Psoas muscle (tissue), 8 donors: ENCODE measurements around the gene GNAS-AS1. TPM values are rescaled to one million over a fixed set of nuclear protein-coding genes. Genes with fewer than 3 reads are reported as not detected.
A peak's percentile ranks its signal among the peaks of the same experiment; 100 is the strongest.

ENCODE experiments used
- ATAC-seq, 4 donors: fragments of 200-7000 bp; cut with Tn5 transposase; one replicate each; pipeline ENCODE4 v1.9.1; 2020; ENCODE audit warnings: moderate library complexity in 3 of 4, mild to moderate bottlenecking in 2 of 4
- DNase-seq, 2 donors: peaks; one replicate each; pipeline ENCODE4 v3.0.0-alpha.2; 2020
- H3K27ac ChIP-seq: fragments of 200-600 bp; one replicate; pipeline ENCODE4 v1.8.0; 2022
- H3K27me3 ChIP-seq, 3 donors: fragments of 200-600 bp in 1 of 3; one replicate each; pipeline versions ENCODE4 v1.6.1 to v1.8.0; 2013 to 2022; ENCODE audit warnings: low read length in 2 of 3, mild to moderate bottlenecking in 2 of 3, moderate library complexity in 1 of 3; ENCODE audit not compliant: insufficient read depth in 3 of 3
- H3K36me3 ChIP-seq, 2 donors: fragments of 200-600 bp in 1 of 2; one replicate each; pipeline versions ENCODE4 v1.6.1 to v1.8.0; 2013 to 2022; ENCODE audit warnings: low read depth in 1 of 2, mild to moderate bottlenecking in 1 of 2, moderate library complexity in 1 of 2; ENCODE audit not compliant: insufficient read depth in 1 of 2
- H3K4me1 ChIP-seq: fragments of 200-600 bp; one replicate; pipeline ENCODE4 v1.8.0; 2022
- H3K4me3 ChIP-seq: fragments of 200-600 bp; one replicate; pipeline ENCODE4 v1.8.0; 2022; ENCODE audit warnings: mild to moderate bottlenecking
- H3K9me3 ChIP-seq: fragments of 200-600 bp; one replicate; pipeline ENCODE4 v1.8.0; 2022
- WGBS, 3 donors: extraction: QIAGEN DNeasy Blood & Tissue Kit; methylation state at CpG; one replicate each; pipeline versions ENCODE4 v1.1.6 to v1.1.7; 2013; 5-methylcytosine and 5-hydroxymethylcytosine counted together
- intact Hi-C, 2 donors: fragments of 100-400 bp; cut with DNase I; formaldehyde crosslinking; loops; one replicate each; pipeline versions ENCODE4 v1.11.0 to v1.14.2; 2022
- polyA plus RNA-seq, 3 donors: library from polyadenylated mRNA; stranded (reverse); fragments of 200-250 nt; gene quantifications; one replicate each; pipeline ENCODE4 v1.2.3, GENCODE V29; 2013
- total RNA-seq, 4 donors: library from RNA; stranded (reverse); fragmentation: NEBNext Ultra II Directional in 2 of 4; extraction: Animal tissue kit (Norgen Biotek cat#: 25700) in 2 of 4; gene quantifications; one replicate each; pipeline versions ENCODE4 v1.2.1 to v1.2.4, GENCODE V29; 2021 to 2023
- TF ChIP-seq, protein P1 (sequence below): fragments of 200-600 bp; IDR thresholded peaks from one replicate; pipeline ENCODE4 v1.8.0; 2022; ENCODE audit warnings: antibody characterized with exemption
- donor health status: healthy with polysubstance abuse.
- donor health status: DM: no; HTN: no; CAD: no; lungs with moderate emphysema.
- donor health status: Bipolar disorder and iron deficiency.
- donor health status: healthy.
- donor health status: DM: yes; HTN: yes; CAD: no.
- donor health status: DM: no; HTN: no; CAD: no.
- donor health status: DM: no; HTN: no; CAD: no.
- donor health status: DM: yes; HTN: yes; CAD: no.

Gene GNAS-AS1
- total and polyA plus RNA-seq, 7 donors = 0.03 to 1.0 (median 0.40) TPM; not detected in 1

DNA sequence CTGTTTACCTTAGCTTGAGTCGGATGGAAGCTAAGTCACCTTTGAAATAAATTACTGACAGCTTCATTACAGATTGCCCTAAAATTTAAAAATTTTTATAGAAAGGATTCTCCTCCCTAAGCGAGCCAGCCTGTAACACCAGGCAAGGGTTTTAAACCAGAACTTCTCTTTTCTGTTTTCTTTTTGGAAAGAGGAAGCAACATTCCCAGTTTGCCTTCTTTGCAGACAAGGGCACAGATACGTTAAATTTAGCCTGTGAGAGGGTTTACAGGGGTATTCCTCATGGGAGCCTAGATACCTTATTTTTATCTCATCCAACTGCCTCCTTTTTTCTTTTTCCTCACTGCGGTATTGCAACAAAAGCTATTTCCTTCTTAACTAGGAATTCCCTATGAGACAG lies 46.8 kb upstream of the GNAS-AS1 start:
- Histone ChIP-seq H3K9me3 (no peaks in the 10 kb centered on the region), H3K36me3 (peaks cover 0 to 40% of the 10 kb centered on the region in 2 donors), H3K4me3 (peak overlapping the region; percentile 31), H3K27ac (peak overlapping the region; percentile 42), H3K27me3 (no peaks in the 10 kb centered on the region), H3K4me1 (peaks cover 89% of the 10 kb centered on the region)
- intact Hi-C loops = loop anchor here (5.0 kb wide), 2 partner anchors 85 to 135 kb away; partner anchors contain the start of genes ATP5F1E (in 1 of the 2) and NELFCD (in 1 of the 2)
- DNase-seq = no peak
- 22 to 36% (median 25%) methylated on average over 4 of the region's 4 CpGs for WGBS, 3 donors
- TF ChIP-seq, protein P1, sequence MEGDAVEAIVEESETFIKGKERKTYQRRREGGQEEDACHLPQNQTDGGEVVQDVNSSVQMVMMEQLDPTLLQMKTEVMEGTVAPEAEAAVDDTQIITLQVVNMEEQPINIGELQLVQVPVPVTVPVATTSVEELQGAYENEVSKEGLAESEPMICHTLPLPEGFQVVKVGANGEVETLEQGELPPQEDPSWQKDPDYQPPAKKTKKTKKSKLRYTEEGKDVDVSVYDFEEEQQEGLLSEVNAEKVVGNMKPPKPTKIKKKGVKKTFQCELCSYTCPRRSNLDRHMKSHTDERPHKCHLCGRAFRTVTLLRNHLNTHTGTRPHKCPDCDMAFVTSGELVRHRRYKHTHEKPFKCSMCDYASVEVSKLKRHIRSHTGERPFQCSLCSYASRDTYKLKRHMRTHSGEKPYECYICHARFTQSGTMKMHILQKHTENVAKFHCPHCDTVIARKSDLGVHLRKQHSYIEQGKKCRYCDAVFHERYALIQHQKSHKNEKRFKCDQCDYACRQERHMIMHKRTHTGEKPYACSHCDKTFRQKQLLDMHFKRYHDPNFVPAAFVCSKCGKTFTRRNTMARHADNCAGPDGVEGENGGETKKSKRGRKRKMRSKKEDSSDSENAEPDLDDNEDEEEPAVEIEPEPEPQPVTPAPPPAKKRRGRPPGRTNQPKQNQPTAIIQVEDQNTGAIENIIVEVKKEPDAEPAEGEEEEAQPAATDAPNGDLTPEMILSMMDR = no peak
- no peak for ATAC-seq

DNA sequence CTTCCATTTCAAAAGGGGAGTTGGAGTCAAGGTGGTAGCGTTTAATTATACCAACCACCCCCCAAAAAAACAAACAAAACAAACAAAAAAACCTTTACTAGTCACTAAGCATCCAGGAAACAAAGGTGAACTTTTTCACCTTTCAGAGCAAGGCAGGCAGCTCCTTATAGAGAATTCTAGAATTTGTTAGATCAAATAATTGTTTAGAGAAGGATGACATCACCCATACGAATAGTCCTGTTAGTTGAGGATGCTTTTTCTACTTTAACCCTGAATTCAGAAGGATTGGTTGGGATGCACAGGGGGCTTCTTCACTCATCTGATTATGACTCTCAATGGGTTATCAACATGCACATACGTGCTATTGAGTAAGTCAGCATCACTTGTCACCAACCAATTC lies 46.1 kb upstream of the GNAS-AS1 start:
- peaks cover 0 to 38% of the 10 kb centered on the region in 2 donors for H3K36me3 ChIP-seq
- peak overlapping the region; percentile 31 for H3K4me3 ChIP-seq
- ATAC-seq (no peak), DNase-seq (no peak)
- H3K27me3 ChIP-seq = no peaks in the 10 kb centered on the region
- no peaks in the 10 kb centered on the region for H3K9me3 ChIP-seq
- intact Hi-C loops = loop anchor here (5.0 kb wide), 2 partner anchors 85 to 135 kb away; partner anchors contain the start of genes ATP5F1E (in 1 of the 2) and NELFCD (in 1 of the 2)
- 43 to 49% (median 43%) methylated on average over 3 of the region's 3 CpGs for WGBS, 3 donors
- peaks cover 83% of the 10 kb centered on the region for H3K4me1 ChIP-seq
- TF ChIP-seq, protein P1 = no peak
- H3K27ac ChIP-seq = peak overlapping the region; percentile 50

DNA sequence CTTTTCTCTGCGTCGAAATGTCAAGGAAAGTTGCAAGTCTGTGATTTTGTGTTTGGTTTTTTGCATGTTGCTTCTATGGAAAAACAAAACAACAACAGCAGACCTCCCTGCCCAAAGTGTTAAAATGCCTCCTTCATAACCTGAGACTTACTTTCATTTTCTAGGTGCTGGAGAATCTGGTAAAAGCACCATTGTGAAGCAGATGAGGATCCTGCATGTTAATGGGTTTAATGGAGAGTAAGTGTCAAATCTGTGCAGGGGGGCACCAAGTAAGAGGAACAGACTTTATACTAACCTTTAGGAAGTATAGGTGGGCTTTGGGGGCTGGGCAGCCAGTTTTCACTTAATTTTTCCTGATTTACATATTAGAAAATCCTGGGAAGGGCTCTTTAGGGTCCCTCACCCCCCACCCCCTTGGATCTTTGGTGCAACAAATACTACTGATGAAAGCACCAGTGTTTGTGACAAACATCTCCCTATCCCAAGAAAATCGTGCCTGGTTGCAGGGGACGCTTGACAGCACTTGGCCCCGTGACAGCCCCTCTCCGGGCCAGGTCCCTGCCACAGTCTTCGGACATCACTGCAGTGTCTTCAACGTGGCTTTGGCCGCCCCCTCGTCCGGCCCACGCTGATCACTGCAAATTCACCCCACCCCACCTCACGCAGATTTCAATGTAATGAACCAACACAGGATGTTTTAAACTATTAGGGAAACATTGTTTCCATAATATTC lies 44.9 kb upstream of the GNAS-AS1 start:
- intact Hi-C loops = loop anchor here (5.0 kb wide), 2 partner anchors 87 to 137 kb away; partner anchors contain the start of genes ATP5F1E (in 1 of the 2) and NELFCD (in 1 of the 2)
- Histone ChIP-seq H3K36me3 (peaks cover 0 to 35% of the 10 kb centered on the region in 2 donors), H3K4me1 (peaks cover 75% of the 10 kb centered on the region), H3K9me3 (no peaks in the 10 kb centered on the region), H3K27ac (peak overlapping the region; percentile 50), H3K4me3 (peak overlapping the region; percentile 26), H3K27me3 (no peaks in the 10 kb centered on the region)
- DNase-seq (peak in 1 of 2 donors; percentile 64), ATAC-seq (no peak)
- 13 to 17% (median 14%) methylated on average over 13 of the region's 13 CpGs for WGBS, 3 donors
- TF ChIP-seq, protein P1 = no peak

DNA sequence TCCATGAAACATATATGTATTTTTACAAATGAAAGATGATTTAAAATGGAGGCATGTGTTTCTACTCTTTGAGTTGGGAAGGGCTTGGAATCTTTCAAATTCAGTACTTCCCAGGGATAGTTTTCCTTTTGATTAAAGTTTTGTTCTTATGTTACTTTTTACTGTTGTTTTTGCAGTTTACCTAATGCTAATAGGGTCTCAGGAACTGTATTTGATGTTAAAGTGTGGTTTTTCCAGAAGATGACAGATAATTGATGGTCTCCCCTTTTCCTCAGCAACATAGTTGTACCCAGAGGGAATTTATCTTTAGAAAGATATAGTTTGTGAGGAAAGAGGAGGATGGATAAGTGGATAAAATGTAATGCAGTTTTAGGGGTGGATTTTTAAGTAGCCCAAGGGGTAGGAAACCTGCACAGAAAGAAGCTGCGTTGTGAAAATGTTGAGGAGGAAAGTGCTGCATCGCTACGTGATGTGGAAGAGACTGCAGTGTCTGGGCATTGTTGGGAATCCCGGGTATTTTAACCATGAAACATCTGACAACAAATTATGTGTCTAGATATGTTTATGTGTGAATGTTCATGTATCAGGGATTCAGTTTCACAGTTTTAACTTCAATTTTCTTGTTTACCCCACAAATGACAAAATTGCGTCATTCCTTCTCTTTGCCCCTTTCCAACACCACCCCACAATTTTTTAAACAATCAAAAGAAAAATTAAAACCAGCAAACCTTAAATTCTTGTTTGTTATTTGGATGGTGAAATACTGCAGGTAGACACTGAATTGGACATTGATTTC lies 44.1 kb upstream of the GNAS-AS1 start:
- DNase-seq (no peak), ATAC-seq (no peak)
- Histone ChIP-seq H3K27ac (peak overlapping the region; percentile 50), H3K4me3 (peak overlapping the region; percentile 26), H3K27me3 (no peaks in the 10 kb centered on the region), H3K36me3 (peaks cover 0 to 27% of the 10 kb centered on the region in 2 donors), H3K4me1 (peaks cover 68% of the 10 kb centered on the region), H3K9me3 (no peaks in the 10 kb centered on the region)
- intact Hi-C loops = loop anchor here (5.0 kb wide), 3 partner anchors 87 to 147 kb away; partner anchors contain the start of genes NELFCD (in 2 of the 2), ATP5F1E (in 1 of the 2) and PRELID3B (in 1 of the 2)
- TF ChIP-seq, protein P1 = no peak
- WGBS, 3 donors = 19 to 22% (median 20%) methylated on average over 5 of the region's 5 CpGs
